GM10266 (cell line): ENCODE data around the gene PANK1.

ENCODE experiments used
- DNase-seq: peaks from one replicate; pipeline ENCODE4 v3.0.0; 2012; ENCODE audit errors: extremely low spot score
- CTCF ChIP-seq: IDR thresholded peaks from 2 replicates; pipeline ENCODE4 v1.5.1; 2012; ENCODE audit warnings: mild to moderate bottlenecking, low read depth; ENCODE audit not compliant: control insufficient read depth, insufficient read depth; ENCODE audit errors: missing control alignments

PANK1 gene

GRCh38 chr10:89652806-89653370, 7.8 kb upstream of the PANK1 start:
- no peak for TF ChIP-seq CTCF
- DNase-seq = no peak

GRCh38 chr10:89651916-89652573, 7.0 kb upstream of the PANK1 start:
- TF ChIP-seq CTCF = no peak
- DNase-seq = peak; percentile 40

GRCh38 chr10:89651205-89651915, 6.3 kb upstream of the PANK1 start:
- TF ChIP-seq CTCF = no peak
- no peak for DNase-seq

- no peak for TF ChIP-seq CTCF
- no peak for DNase-seq
These were observed 4.0 kb upstream of the PANK1 start for GRCh38 chr10:89649051-89649450.

- no peak for DNase-seq
- no peak for TF ChIP-seq CTCF
These were observed 3.0 kb upstream of the PANK1 start for GRCh38 chr10:89648074-89648473.

- TF ChIP-seq CTCF = no peak
- no peak for DNase-seq
These were observed 2.0 kb upstream of the PANK1 start for GRCh38 chr10:89646889-89647657.
